ENCODE measurements around the gene RPUSD3.

DNA sequence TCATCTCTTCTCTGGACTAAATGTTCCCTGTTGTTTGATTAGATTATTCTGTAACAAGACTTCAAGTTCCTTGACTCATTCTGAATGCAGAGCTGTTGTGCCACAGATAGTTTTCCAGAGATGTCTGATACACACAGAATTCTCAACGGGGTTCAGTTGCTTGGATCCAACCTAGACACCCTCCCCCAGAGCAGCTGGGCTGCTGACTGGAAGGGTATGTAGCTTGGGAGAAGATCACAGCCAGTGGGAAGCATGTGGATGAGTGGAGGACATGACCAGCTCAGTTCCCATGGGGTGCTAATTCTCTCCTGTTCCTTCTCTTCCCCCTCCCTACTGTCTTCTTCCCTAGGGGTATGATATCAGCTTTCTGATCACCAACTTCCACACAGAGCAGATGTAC is 40.3 kb downstream of the RPUSD3 start:
- TF ChIP-seq EZH2 (IDR thresholded peaks at IDR 0.05; ENCODE audit: borderline replicate concordance, low read length) = no peak
- TF ChIP-seq, protein P1, sequence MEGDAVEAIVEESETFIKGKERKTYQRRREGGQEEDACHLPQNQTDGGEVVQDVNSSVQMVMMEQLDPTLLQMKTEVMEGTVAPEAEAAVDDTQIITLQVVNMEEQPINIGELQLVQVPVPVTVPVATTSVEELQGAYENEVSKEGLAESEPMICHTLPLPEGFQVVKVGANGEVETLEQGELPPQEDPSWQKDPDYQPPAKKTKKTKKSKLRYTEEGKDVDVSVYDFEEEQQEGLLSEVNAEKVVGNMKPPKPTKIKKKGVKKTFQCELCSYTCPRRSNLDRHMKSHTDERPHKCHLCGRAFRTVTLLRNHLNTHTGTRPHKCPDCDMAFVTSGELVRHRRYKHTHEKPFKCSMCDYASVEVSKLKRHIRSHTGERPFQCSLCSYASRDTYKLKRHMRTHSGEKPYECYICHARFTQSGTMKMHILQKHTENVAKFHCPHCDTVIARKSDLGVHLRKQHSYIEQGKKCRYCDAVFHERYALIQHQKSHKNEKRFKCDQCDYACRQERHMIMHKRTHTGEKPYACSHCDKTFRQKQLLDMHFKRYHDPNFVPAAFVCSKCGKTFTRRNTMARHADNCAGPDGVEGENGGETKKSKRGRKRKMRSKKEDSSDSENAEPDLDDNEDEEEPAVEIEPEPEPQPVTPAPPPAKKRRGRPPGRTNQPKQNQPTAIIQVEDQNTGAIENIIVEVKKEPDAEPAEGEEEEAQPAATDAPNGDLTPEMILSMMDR (conservative IDR thresholded peaks at IDR 0.05 in 1 of 2, IDR thresholded peaks at IDR 0.05 in 1 of 2; ENCODE audit: extremely low read depth in 1 of 2, insufficient read depth in 1 of 2, low read depth in 1 of 2, low read length in 2 of 2) = no peak
